Activated CD8-positive, alpha-beta memory T cell treated with anti-CD3 and anti-CD28 coated beads for 24 hours (primary cell): ENCODE results near the gene FUT7.

Experiments used
- DNase-seq: peaks from one replicate; pipeline ENCODE4 v3.0.0-alpha.2; 2020

Gene FUT7

DNA sequence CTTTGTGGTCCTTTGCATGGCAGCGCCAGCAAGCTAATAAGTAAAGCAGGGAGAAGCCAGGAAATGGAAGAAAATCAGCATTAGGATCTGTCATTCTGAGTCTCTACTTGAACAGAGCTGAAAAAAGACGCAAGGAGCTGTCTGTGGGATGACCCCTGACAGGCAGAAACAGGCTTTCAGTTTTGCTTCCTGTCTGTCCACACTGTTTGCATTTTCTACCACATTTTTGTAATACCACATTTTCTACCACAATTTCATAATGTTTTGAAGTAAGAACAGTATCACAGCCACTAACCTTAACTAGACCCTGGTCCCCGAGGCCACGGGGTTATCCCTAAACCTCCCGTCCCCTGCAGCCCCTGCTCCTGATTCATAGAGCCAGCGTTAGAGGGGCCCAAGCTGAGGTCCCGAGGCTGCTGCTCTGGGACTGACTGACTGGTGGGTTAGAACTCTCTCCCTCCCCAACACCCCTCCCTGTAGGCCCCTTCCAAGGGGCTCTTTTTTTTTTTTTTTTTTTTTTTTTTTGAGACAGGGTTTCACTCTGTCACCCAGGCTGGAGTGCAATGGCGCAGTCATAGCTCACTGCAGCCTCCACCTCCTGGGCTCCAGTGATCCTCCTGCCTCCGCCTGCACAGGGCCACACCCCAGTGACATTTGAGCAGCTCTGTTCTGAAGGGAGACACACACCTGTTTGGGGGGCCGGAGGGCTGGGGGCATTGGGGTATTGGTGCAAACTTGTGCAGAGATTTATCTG is 31.5 kb downstream of the FUT7 start:
- DNase-seq = no peak

DNA sequence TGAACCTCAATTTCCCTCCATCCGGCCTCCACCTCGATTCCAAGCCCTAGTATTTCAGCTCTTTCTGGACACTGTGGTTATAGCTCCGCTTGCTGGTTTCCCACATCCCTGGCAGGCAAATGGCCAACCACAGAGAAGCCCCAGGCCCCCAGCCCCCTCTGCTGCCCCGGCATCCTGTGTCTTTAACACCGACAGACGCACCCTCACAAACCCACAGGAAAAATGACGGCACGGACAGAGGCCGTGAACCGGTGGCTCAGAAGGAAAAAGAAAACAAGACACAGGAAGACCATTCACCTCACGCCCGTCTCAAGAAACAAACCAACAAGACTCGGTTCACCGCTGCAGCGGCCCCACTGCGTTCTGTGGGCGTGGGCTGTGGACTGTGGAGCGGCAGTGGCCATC is 34.1 kb downstream of the FUT7 start:
- DNase-seq = no peak

DNA sequence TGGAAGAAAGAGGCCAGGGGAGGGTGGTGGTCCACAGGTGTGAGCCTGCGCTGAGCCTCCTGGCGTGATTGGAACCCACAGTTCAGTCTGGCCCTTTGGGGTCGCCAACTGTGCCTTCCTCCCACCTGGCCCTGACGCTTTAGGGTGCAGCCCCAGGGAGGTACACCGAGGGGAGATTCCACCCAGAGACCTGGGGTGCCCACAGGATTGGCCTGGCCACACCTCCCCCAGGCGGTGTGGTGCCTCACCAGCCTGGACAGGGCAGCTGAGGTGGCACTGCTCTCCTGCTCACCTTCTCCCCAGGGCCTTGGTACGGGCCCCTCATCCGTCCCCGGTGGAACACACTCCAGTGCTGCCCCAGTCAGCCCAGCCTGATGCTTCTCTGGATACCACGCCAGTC is 34.5 kb downstream of the FUT7 start:
- no peak for DNase-seq

DNA sequence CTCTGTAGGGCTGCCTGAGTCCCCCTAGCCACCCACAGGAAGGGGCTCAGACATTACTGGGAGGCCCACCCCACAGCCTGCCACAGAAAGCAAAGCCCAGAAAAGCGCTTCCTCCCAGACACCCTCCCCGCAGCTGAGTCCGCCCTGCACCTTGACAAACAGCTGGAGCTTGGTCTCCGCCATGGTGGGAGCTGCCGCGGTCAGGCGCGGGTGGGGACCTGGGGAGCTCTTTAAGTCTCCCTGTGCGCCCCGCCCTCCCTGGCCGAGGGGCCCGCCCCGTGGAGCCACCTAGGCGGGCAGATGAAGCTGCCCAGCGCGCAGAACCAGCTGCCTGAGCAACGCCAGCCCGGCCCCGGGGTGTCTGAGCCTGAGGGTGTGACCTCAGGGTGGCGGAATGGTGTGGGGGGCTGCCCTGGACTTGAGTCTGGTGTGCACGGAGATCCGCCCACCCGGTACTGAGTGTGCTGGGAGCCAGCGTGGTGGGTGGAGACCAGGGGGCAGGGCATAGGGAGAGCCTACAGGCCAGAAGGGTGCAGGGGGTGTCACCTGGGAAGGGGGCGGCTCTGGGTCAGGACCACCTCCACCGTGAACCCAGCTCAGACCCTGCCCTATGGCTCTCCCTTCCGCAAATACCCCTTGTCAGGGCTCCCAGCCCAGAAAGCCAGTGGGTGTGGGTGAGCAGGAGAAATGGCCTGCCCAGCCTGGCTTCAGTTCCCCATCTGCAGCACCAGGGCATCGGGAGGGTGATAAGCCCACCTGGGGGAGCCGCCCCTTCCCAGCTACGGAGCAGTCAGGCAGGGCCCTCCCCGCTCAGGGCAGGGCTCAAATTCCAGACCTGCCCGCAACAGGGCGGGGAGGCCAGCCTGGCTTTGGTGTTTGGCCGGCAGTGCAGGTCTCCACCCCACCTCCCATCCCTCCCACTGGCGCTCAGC is 35.3 kb downstream of the FUT7 start, which contains the start of gene CLIC3:
CLIC3 (minus strand) TSS at position 208 of the 932 bp plus-strand sequence; CDS start at position 183, 25 bp downstream.
- DNase-seq = peak; percentile 84

DNA sequence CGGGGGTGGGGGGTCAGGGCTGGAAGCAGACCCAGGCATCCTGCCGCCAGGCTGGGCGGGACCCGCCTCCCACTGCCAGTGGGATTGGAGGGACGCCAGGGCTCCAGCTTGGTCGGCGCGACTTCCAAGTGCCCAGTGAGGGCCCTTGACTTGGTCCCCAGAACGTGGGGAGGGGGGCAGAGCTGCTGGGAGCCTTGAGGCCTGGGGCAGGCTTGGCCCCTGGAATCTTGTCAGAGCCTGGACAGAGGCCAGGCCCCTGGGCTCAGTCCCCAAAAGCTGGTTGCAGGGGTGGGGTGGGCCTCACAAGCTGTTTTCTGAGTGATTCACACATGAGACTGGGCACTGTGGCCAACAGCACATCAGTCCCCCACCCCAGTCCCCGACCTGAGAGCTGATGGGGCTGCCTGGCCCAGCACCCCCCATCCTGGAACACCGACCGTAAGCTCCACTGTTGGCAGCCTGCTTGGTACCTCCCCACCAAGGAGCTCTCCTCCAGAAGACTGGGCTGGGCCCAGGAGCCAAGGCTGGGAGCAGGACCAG is 36.0 kb downstream of the FUT7 start:
- peak; percentile 72 for DNase-seq

DNA sequence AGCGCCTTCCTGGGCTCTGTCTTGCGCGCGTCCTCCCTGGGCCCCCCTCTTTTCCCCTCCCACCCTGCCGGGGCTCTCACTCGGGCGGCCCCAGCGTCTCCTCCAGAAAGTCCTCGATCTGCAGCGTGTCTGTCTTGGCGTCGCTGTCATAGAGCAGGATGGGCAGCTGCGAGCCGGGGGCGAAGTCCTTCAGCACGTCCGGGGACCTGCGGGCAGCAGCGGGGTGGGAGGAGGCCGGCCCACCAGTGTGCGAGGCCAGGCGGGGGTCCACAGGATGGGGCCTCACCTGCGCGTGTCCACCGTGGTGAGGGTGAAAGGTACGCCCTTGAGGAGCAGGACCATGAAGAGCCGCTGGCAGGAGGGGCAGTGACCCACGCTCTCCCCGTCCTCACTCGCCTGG is 36.5 kb downstream of the FUT7 start:
- DNase-seq = peak; percentile 70

DNA sequence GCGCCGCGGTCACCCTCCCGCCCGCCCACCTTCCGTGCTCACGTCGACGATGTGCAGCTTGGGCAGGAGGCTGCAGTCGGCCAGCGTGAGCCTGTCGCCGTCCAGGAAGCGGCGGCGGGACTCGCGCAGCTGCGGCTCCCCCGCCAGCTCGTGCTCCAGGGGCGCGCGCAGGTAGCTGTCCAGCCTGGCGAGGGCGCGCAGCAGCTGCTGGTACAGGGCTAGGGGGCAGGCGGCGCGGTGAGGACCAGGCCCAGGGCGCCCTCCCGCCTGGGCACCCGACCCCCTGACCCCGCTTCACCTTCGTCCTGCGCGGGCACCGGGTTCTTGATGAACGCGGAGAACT is 37.0 kb downstream of the FUT7 start:
- no peak for DNase-seq

DNA sequence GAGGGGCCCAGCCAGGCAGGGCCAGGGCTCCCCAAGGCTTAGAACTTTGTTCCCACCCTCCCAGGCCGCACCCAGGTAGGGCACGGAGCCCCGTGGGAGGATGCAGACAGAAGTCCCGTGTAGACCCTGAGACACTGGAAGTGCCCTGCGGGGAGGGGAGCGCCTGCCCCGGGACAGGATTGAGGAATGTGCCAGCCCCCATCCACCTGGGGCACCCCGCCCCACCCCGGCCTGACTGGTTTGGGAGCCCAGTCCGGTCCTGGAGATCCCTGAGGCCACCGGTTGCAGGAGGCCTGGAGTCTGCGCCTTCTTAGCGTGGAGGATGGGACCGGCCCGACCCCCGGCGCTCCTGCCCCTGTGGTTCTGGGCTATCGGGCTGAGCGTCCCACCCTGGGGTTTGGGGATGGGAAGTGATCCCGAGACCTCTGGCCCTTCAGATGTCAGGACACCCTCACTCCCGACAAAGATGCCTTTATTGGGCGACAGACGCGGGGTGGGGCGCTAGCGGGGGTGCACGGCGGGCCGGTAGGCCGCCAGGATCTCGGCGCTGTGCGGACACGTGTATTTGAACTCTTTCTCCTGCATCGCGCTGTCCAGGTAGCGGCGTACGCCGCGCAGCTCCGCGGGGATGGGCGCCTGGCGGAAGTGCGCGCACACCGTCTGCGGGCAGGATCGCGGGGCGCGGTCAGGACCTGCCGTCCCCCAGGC is 37.6 kb downstream of the FUT7 start:
- DNase-seq = peak; percentile 62

DNA sequence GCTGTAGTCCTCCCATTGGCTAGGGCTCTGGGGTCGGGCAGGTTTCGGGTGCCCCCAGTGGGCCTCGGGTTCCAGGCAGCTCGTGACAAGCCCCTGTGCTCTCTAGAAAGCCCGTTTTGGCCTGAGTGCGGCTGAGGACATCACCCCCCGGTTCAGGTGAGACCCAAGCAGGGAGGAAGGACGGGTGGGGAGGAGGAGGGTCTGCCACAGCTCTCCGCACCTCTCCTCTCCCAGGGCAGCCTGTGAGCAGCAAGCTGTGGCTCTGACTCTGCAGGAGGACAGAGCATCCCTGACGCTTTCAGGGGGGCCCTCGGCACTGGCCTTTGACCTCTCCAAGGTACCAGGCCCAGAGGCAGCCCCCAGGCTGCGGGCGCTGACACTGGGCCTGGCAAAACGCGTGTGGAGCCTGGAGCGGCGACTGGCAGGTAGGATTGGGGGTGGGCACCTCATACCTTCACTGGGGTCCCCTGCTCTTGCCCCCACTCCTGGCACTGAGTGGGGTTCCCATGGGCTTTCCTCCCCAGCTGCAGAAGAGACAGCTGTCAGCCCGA is 39.0 kb downstream of the FUT7 start:
- DNase-seq = no peak

DNA sequence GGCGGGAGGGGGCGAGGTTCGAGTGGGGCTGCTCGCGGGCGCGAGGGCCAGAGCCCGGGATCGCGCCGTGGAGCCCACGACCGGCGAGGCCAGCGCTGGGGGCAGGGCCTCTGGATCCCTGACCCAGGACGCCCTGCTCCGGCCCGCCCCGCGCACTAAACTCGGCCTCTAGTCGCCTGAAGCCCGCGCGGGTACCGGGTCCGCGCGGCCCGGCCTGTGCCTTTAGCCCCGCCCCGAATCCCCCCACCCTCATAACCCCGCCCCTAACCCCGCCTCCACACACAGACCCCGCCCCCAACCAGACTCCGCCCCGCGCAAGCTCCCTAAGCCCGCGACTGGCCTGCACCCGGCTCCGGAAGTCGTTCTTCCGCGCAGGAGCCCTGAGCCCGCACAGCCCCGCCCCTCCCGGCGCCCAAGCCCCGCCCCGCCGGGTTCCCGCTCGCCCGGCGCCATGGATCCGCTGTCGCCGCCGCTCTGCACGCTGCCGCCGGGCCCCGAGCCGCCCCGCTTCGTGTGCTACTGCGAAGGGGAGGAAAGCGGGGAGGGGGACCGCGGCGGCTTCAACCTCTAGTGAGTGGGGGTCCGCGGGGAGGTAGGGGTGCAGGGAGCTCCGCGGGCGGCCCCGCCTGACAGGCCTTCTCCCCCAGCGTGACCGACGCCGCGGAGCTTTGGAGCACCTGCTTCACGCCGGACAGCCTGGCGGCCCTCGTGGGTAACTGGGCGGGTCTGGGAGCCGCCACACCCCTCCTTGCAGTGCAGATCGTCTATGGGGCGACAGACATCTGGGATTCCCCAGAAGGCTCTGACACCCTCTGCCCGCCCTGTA is 39.7 kb downstream of the FUT7 start, which contains the start of gene PAXX:
PAXX (plus strand) TSS at position 430 of the 826 bp plus-strand sequence; CDS start at position 452, 22 bp downstream.
- peak; percentile 98 for DNase-seq

DNA sequence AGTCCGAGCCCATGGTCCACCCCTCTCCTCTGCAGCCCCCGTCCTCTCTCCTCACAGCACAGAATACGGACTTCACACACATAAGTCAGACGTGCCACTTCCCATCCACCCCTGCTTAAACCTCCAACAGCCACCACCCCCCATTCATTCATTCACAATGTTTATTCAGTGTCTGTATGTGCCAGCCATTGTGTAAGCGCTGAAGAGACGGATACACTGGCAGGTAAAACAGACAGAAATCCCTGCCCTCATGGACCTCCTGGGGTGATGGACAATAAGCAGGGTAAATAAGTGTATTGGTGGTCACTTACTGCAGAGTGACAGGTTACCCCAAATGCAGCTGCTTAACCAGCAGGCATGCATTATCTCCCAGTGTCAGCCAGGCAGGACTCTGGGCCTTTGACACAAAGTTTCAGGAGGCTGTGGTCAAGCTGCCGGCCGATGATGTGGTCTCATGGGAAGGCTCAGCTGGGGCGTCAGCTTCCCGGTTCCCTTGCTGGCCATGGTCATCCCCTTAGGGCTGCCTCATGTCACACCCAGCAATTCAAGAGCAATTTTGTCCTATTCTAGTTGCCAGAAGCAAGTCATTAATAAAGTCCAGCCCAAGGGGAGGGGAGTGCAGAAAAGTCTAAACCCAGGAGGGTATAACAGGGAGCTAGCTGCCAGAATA is 41.5 kb downstream of the FUT7 start:
- no peak for DNase-seq

DNA sequence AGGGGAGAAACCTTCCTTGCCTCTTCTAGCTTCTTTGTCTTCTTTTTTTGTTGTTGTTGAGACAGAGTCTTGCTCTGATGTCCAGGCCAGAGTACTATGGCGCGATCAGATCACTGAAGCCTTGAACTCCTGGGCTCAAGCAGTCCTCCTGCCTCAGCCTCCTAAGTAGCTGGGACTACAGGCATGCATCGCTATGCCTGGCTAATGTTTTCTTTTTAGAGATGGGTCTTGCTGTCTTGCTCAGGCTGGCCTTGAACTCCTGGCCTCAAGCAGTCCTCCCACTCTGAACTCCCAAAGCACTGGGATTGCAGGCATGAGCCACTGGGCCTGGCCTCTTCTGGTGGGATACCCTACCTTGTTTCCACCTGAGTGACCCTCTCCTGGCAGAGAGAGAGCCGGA is 43.0 kb downstream of the FUT7 start:
- DNase-seq = no peak

DNA sequence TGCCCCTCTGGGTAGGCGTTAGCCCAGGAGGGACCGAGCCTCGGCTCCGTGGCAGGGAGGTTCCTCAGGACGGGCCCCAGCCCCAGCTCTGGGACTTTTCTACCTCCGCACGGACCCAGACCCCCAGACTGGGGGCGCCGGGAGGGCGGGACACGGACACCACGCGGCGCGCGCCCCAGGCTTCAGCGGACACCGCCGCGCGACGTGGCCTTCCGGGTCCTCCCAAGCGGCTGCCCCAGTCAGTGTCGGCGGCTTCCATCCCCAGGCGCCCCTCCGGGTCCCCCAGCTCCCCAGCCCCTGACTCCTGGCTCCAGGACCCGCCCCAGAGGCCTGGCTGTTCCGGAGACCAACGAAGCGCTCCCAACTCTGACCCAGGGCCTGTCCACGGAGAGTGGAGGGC is 46.0 kb downstream of the FUT7 start:
- DNase-seq = no peak

DNA sequence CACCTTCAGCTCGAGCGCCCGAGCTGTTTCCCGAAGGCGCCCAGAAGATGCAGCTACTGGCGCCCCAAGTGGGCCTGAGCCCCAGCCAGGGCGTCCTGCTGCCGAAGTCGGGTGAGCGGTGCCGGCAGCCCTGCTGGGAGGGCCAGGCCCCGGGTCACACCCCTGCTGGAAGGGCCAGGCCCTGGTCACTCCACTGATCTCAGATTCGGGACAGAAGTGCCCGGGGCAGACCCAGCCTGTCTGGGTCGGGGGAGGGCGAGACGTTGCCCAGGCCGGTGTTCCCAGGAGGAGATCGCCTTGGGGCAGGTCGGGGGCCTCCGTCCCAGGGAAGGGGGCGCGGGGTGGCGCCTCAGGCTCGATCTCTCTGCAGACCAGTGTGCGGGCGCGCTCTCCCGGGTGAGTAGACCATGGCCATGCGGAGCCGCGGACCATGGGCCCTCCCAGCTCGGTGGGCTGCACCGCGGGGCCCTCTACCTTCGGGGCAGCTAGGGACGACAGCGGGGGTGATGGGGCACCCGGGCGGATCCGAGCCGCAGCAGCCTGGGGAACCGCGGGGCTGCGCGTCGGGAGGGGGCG is 46.8 kb downstream of the FUT7 start:
- DNase-seq = no peak

DNA sequence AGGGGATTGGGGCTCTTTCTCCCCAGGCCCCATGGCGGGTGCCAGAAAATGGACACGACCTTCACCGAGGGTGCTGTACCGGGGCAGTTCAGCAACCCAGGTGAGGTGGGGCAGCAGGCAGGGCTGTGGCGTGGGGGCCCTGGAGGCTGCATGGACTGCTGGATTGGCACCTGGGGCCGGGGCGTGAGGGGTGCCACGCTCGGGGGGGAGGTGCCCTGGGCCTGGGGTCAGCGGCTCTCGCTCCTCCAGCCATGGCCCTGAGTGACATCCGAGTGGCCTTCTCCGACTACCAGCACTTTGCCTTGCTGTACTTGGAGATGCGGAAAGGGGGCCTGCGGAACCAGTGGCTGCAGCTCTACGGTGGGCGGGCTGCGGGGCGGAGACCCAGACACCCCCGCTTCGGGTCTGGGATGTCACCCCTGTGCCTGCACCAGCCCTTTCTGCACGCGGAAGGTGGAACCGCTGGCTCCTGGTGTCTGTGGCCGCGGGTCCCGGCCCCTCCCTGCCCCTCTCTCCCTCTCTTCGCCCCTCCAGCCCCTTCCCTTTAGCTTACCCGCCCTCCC is 47.3 kb downstream of the FUT7 start:
- DNase-seq = no peak

DNA sequence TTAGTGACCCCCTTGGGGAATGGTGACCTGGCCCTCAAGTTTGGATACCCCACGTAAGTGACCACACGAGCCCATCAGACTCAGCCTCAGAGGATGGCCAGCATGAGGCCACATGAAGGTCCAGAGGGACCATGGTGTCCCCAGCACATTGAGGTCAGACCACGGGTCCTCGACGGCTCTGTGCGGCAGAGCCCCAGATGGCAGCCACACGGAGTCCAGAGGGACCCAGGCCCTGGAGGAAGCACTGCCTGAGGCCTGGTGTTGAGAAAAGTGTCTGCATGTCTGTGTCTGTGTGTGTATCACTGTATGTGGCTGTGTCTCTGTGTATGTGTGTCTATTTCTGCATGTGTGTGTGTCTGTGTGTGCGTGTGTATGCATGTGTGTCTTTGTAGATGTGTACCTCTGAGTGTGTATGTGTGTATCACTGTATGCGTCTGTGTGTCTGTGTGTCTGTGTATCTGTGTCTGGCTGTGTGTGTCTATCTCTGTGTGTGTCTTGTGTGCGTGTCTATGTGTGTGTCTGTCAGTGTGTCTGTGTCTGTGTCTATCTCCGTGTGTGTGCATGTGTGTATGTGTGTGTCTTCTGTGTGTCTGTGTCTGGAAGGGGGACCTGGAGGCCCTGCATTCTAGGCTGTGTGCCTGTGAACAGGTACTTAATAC is 48.1 kb downstream of the FUT7 start:
- DNase-seq = no peak

DNA sequence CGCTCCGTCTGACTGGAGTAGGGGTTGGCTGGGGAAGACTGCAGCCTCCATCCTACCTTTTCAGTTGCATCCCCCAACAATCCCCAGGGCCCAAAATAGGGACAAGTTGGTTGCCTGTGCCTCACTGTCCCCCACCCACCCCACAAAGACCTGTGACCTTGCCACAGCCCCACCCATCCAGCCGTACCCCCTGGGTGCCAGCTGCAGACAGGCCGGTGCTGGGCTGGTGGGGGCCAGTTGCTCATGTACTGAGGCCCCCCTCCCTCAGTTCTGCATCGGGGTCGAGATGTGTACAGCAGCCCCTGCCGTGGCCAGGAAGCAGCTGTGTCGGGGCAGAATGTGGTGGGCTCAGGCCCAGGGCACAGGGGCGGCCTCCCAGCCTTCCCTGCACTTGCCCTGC is 48.7 kb downstream of the FUT7 start:
- no peak for DNase-seq

DNA sequence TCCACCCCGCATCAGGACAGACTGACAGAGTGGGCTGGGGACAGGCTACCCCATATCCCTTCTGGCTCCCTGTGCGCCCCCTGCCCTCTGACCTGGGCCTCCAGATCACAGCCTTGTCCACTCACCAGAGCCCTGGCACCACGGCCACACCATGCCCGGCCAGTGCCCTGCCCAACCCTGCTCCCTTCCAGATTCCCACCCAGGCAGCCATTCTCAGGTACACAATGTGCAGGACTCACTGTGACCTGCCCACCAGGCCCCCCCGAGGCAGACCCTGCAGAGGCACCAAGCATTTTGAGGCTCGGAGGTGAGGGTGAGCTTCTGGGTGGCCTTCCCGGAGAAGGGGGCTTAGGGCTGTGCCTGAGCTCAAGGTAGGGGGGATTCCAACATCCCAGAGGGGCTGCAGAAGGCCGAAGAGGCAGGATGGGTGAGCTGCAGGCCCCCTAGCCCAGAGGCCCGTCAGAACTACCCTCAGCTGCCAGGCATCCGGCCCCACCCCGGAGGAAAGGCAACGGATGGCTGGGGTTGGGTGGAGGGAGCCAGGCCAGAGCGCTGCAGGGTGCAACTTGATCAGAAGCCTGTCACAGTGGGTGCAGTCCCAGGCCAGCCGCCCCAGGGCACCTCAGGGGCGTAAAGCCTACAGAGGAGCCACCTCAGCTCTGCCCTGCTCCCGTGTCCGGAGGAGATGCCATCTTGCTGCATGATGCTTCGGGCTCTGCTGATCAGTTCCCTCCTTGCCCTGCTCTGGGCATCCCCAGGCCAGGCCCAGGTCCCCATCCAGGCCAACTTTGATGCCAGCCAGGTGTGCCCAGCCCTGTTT is 49.4 kb downstream of the FUT7 start, which contains the start of gene LCNL1:
LCNL1 (plus strand) TSS at position 762 of the 820 bp plus-strand sequence. CDS start 594 bp downstream, outside the sequence.
- DNase-seq = no peak
